ENCODE results near the gene TMEM179. TPM values are rescaled to one million over a fixed set of nuclear protein-coding genes. Genes with fewer than 3 reads are reported as not detected.

The TMEM179 gene
- total RNA-seq, 4 donors from 2014 or later: 3.1 TPM; not detected in 3

DNA sequence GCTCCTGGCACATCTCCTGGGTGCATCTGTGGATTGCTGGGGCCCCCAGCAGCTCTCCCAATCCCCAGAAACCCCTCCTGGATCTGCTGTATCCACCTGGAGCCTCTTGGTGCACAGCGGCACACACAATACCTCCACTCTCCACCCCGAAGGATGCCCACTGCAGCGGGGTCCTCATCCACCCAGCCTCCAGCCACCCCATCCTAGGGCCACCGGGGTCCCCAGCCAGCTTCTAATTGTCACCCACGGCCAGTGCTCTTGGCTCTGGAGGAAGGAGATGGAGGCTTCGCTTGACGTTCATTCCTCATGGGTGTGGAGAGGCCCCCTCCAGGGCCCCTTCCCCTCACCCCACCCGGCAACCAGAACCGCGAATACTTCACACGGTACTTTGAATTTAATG lies 31.6 kb upstream of the TMEM179 start:
- TF ChIP-seq, protein P1, sequence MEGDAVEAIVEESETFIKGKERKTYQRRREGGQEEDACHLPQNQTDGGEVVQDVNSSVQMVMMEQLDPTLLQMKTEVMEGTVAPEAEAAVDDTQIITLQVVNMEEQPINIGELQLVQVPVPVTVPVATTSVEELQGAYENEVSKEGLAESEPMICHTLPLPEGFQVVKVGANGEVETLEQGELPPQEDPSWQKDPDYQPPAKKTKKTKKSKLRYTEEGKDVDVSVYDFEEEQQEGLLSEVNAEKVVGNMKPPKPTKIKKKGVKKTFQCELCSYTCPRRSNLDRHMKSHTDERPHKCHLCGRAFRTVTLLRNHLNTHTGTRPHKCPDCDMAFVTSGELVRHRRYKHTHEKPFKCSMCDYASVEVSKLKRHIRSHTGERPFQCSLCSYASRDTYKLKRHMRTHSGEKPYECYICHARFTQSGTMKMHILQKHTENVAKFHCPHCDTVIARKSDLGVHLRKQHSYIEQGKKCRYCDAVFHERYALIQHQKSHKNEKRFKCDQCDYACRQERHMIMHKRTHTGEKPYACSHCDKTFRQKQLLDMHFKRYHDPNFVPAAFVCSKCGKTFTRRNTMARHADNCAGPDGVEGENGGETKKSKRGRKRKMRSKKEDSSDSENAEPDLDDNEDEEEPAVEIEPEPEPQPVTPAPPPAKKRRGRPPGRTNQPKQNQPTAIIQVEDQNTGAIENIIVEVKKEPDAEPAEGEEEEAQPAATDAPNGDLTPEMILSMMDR (IDR thresholded peaks at IDR 0.05): no peak
- no peak for TF ChIP-seq POLR2A (IDR thresholded peaks at IDR 0.05)
- no peaks in the 10 kb centered on the region for H3K36me3 ChIP-seq
- no peaks in the 10 kb centered on the region for H3K9me3 ChIP-seq
- H3K27me3 ChIP-seq: no peaks in the 10 kb centered on the region
- no peak for DNase-seq
- H3K27ac ChIP-seq: no peak overlapping the region
- no peaks in the 10 kb centered on the region for H3K4me1 ChIP-seq
- H3K4me3 ChIP-seq (replicated peaks in 1 of 3): no peak overlapping the region
- 85 to 86% methylated on average over 11 of the region's 11 CpGs for WGBS, 2 donors
- intact Hi-C loops (cut with DNase I): no loop called here

DNA sequence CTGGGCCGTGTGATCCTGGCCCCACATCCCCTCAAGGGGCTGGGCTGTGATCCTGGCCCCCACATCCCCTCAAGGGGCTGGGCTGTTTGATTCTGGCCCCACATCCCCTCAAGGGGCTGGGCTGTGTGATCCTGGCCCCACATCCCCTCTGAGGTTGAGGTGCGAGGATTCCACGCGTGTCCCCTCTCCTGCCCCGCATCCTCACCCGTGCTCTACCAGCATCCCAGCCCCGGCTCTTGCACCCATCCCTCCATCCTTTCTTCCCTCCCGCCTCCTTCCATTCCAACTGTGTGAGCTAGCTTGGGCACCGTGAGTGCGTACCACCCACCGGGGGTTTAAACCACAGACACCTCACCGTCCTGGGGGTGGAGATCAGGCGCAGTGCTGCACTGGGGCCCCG lies 31.1 kb upstream of the TMEM179 start:
- intact Hi-C loops (cut with DNase I): no loop called here
- Histone ChIP-seq H3K36me3 (no peaks in the 10 kb centered on the region), H3K9me3 (no peaks in the 10 kb centered on the region), H3K4me1 (no peaks in the 10 kb centered on the region), H3K27me3 (no peaks in the 10 kb centered on the region), H3K4me3 (replicated peaks in 1 of 3) (no peak overlapping the region), H3K27ac (no peak overlapping the region)
- DNase-seq: no peak
- WGBS, 2 donors: 75 to 85% methylated on average over 14 of the region's 14 CpGs
- TF ChIP-seq POLR2A (IDR thresholded peaks at IDR 0.05): no peak
- TF ChIP-seq, protein P1 (IDR thresholded peaks at IDR 0.05): no peak

DNA sequence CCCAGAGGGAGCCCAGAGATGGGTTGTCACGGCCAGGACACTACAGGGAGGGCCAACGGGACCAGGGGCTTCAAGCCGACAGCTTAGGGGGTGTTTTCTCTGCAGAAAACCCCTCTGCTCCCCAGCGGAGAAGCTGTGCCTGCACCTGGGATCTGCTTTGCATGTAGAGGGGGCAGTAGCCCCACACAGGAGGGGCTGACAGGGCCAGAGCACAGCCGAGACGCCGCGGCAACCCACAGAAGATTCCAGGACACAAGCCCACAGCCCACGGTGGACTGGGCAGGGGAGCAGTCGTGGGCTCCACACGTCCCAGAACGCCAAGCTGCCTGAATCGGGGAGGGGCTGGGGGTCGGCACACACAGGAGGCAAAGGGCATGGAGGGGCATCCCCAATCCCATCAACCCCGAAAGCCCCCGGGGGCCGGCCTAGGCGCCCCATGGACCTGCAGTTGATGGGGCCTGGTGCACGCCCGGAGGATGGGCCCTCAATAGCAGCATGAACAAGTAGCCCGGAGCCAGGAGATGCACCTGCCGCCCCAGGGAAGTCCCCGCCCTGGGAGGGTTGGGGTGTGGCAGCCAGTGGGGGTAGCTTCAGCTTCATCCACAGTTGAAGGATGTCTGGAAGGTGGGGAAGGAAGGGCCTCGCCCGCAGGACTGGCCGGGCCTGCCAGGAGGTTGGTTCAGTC lies 30.5 kb upstream of the TMEM179 start:
- DNase-seq: no peak
- TF ChIP-seq, protein P1 (IDR thresholded peaks at IDR 0.05): no peak
- TF ChIP-seq POLR2A (IDR thresholded peaks at IDR 0.05): no peak
- intact Hi-C loops (cut with DNase I): no loop called here
- H3K36me3 ChIP-seq: no peaks in the 10 kb centered on the region
- no peaks in the 10 kb centered on the region for H3K9me3 ChIP-seq
- no peak overlapping the region for H3K27ac ChIP-seq
- H3K27me3 ChIP-seq: no peaks in the 10 kb centered on the region
- 82 to 87% methylated on average over 6 to 12 of the region's 26 CpGs for WGBS, 2 donors
- H3K4me1 ChIP-seq: no peaks in the 10 kb centered on the region
- no peak overlapping the region for H3K4me3 ChIP-seq (replicated peaks in 1 of 3)

DNA sequence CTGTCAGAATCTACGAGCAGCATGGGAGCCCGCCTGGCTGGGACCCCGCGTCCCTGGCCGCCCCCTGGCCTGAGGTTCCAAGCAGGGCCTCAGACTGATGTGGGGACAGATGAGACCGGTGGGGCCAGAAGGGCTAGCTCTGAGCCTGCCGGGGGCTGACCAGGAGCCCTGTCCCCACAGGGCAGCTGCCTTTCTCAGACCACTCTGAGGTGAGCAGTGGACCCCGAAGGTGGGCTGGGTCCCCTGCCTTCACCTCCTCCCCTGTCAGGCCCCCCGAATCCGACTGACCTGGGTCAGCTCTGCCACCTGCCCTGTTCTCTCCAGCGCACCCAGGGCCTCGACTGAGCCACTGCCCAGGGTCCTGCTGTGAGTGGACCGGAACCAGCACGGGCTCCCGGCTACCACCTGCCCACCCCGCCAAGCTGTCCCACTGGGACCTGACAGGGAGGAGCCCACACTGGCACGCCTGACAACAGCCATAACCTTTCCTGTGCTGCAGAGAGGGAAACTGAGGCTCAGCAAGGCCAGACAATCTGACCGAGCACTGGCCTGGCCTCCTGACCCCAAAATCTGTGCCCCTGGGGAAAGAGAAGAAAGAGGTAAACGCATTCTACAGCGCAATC lies 29.7 kb upstream of the TMEM179 start:
- intact Hi-C loops (cut with DNase I): no loop called here
- Histone ChIP-seq H3K27me3 (no peaks in the 10 kb centered on the region), H3K36me3 (no peaks in the 10 kb centered on the region), H3K4me1 (no peaks in the 10 kb centered on the region), H3K9me3 (no peaks in the 10 kb centered on the region), H3K4me3 (replicated peaks in 1 of 3) (no peak overlapping the region), H3K27ac (no peak overlapping the region)
- 87 to 89% methylated on average over 9 to 18 of the region's 20 CpGs for WGBS, 2 donors
- DNase-seq: no peak
- TF ChIP-seq, protein P1 (IDR thresholded peaks at IDR 0.05): no peak
- TF ChIP-seq POLR2A (IDR thresholded peaks at IDR 0.05): no peak
